B cell (primary cell): Measurements from ENCODE around the gene ZNF268.

Source experiments
- EZH2 ChIP-seq: IDR thresholded peaks from 2 replicates; pipeline ENCODE4 v1.6.1; 2012; ENCODE audit warnings: borderline replicate concordance, low read depth, mild to moderate bottlenecking, moderate library complexity, low read length; ENCODE audit not compliant: insufficient read depth, poor library complexity, severe bottlenecking
- TF ChIP-seq, protein P1 (sequence below): fragments of 200-600 bp; IDR thresholded peaks from one replicate; pipeline ENCODE4 v1.8.0; 2022; ENCODE audit warnings: antibody characterized with exemption, mild to moderate bottlenecking

DNA sequence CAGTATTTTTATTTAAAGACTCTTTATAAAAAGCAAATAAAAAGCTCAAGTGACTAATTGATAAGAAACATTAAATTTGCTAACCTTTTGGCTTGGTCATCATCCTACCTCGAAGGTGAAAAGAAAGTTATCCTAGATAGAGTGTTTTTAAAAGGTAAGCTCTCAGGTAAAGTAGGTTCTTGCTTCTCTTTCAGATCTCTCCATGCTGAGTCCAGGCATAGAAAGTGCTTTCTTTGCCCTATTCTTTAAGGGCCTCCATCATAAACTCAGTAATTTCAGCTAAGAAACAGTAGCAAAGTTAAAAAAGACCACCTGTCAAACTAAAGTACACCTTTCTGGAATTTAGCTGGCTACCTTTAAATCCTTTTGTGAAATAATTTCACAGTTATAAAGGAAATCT is 75.0 kb downstream of the ZNF268 start:
- TF ChIP-seq, protein P1, sequence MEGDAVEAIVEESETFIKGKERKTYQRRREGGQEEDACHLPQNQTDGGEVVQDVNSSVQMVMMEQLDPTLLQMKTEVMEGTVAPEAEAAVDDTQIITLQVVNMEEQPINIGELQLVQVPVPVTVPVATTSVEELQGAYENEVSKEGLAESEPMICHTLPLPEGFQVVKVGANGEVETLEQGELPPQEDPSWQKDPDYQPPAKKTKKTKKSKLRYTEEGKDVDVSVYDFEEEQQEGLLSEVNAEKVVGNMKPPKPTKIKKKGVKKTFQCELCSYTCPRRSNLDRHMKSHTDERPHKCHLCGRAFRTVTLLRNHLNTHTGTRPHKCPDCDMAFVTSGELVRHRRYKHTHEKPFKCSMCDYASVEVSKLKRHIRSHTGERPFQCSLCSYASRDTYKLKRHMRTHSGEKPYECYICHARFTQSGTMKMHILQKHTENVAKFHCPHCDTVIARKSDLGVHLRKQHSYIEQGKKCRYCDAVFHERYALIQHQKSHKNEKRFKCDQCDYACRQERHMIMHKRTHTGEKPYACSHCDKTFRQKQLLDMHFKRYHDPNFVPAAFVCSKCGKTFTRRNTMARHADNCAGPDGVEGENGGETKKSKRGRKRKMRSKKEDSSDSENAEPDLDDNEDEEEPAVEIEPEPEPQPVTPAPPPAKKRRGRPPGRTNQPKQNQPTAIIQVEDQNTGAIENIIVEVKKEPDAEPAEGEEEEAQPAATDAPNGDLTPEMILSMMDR, result no peak
- no peak for TF ChIP-seq EZH2
